Measurements from ENCODE around the gene RHD.
"Not testable (repeated sequence)": the region's sequence is repeated elsewhere in the genome, so short reads cannot be mapped to it uniquely, and the experiment has no call there.

Gene RHD

GRCh38 chr1:25309486-25309885 lies 37.2 kb downstream of the RHD start:
- DNase-seq = not testable (repeated sequence)

DNA sequence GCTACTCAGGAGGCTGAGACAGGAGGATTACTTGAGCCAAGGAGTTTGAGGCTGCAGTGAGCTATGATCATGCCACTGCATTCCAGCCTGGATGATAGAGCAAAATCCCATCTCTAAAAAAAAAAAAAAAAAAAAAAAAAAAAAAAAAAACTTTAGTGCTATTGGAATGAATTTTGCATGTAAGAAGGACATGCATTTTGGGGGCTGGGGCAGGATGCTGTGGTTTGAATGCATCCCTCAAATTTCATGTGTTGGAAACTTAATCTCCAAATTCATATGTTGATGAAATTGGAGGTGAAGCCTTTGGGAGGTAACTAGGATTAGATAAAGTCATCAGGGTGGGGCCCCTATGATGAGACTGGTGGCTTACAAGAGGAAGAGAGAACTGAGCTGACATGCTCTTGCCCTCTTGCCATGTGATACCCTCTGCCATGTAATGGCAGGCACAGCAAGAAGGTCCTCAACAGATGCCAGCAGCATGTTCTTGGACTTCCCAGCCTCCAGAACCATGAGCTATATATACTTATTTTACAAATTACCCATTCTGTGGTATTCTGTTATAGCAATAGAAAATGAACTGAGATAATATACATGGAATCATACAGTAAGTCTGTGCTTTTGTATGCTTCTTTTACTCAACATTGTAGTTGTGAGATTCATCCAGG lies 40.6 kb downstream of the RHD start:
- DNase-seq = not testable (repeated sequence)

DNA sequence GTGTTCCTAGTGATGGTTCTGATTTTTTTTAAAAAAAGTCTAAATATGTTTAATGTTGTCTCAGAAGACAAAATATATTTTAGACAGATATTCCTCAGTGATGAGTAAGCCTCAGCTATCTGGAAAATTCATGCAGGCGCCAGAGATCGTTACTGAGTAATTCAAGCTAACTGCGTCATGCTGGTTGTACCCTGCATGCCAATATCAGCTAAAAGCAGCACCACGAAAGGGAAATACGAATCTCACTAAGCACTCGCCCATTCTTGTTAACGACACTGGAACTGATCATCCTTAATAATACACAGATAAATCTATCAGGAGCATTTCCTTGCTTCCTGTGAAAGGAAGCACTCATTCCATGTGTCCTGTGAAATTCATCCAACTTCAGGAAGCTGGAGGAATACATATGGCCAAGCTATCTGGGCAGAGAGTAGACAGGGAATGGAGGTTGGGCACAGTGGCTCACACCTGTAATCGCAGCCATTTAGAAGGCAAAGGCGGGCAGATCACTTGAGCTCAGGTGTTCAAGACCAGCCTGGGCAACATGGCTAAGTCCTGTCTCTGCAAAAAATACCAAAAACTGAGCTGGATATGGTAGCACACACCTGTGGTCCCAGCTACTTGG lies 48.1 kb downstream of the RHD start:
- not testable (repeated sequence) for DNase-seq

- not testable (repeated sequence) for DNase-seq
Measured at GRCh38 chr1:25322127-25322526, 49.8 kb downstream of the RHD start.

- DNase-seq = not testable (repeated sequence)
Measured at GRCh38 chr1:25324407-25324806, 52.1 kb downstream of the RHD start.

DNA sequence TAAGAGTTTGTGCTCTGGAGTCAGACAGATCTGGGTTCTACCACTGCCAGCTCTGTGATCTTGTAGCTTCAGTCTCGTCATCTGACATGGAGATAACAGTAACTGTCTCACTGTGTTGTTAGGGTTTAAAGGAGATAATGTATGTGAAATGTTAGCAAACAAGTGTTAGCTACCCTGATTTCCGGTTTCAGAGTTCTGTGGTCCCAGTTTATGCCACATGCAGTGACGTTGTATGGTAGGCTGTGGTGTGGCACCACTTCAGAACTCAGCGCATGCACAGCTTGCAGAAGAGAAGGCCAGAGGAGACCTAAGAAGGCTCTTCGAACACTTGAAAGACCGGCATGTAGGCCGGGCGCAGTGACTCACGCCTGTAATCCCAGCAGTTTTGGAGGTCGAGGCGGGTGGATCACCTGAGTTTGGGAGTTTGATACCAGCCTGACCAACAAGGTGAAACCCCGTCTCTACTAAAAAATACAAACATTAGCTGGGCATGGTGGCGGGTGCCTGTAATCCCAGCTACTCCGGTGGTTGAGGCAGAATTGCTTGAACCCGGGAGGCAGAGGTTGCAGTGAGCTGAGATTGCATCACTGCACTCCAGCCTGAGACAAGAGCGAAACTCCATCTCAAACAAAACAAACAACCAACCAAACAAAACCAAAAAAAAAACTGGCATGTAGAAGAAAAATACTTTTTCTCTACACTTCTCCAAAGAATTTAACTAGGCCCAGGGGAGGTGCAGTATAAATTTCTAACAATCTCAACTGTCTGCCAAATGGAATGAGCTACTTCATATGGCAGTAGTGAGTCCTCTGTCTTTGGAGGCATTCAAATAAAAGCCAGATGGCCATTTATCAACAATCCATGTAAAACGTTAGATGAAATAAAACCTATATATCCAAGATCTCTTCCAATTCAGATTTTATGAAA lies 55.8 kb downstream of the RHD start:
- DNase-seq = not testable (repeated sequence)

DNA sequence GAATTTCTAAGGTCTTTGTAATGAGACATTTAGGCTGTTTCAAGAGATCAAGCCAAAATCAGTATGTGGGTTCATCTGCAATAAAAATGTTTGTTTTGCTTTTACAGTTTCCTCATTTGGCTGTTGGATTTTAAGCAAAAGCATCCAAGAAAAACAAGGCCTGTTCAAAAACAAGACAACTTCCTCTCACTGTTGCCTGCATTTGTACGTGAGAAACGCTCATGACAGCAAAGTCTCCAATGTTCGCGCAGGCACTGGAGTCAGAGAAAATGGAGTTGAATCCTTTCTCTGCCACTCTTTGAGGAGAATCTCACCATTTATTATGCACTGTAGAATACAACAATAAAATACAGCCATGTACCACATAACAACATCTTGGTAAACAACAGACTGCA lies 56.5 kb downstream of the RHD start:
- DNase-seq = not testable (repeated sequence)

DNA sequence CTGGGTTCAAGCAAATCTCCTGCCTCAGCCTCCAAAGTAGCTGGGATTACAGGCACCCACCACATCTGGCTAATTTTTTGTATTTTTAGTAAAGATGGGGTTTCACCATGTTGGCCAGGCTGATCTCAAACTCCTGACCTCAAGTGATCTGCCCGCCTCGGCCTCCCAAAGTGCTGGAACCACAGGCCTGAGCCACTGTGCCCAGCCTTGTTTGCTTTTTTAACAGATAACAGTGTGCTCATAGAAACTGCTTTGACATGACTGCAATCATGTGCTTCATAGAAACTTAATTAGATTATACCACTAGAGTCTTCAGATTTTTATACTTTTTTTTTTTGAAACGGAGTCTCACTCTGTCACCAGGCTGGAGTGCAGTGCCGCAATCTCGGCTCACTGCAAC lies 57.0 kb downstream of the RHD start:
- DNase-seq = not testable (repeated sequence)

- DNase-seq = peak in 1 of 6 experiments; percentile 6
Measured at GRCh38 chr1:25329950-25330349, 57.6 kb downstream of the RHD start.

GRCh38 chr1:25336922-25337354 lies 64.6 kb downstream of the RHD start:
- peak in 2 of 6 experiments; percentile 3 to 35 for DNase-seq

- peak in 1 of 6 experiments; percentile 43 for DNase-seq
Measured at GRCh38 chr1:25337483-25338187, 65.3 kb downstream of the RHD start.

- peak; percentile 86 to 93 (median 88) for DNase-seq
Measured at GRCh38 chr1:25338188-25338981, 66.1 kb downstream of the RHD start, which contains the start of gene TMEM50A. Gene TMEM50A, plus strand, starts transcription at chr1:25338334. Its CDS starts 2,153 bp downstream, at chr1:25340487.

DNA sequence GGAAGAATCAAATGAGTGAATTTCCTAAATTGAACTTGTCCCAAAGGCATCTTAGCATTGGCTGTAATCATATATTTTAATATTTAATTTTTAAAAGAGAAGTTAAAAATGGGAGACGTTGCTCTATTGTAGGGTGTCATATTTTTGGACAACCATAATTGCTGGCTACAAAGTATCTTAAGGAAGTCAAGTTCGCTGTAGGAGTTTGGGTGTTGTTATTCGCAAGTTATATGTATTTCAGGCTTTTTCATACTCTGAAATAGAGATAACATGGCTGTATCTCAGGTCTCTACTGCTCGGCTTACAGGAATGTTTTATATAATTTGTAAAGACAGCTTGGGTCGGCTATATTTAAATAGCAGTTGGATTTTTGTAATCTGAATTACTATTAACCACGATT lies 66.7 kb downstream of the RHD start:
- no peak for DNase-seq

DNA sequence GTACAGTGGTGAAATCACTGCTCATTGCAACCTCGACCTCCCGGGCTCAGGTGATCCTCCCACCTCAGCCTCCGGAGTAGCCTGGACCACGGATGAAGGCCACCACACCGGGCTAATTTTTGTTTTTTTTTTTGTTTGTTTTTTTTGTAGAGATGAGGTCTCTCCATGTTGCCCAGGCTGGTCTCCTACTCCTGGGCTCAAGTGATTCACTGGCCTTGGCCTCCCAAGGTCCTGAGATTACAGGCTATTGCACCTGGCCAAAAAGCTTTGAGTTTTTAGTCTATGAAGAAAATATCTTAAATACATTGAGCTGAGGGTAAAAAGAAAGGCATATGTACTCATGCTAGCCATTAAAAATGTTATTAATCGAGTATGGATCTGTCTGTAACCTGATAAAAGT lies 69.4 kb downstream of the RHD start:
- DNase-seq = no peak

- no peak for DNase-seq
Measured at GRCh38 chr1:25342846-25343245, 70.5 kb downstream of the RHD start.

GRCh38 chr1:25343872-25344271 lies 71.6 kb downstream of the RHD start:
- DNase-seq = no peak

GRCh38 chr1:25347556-25347955 lies 75.2 kb downstream of the RHD start:
- DNase-seq = no peak

- no peak for DNase-seq
Measured at GRCh38 chr1:25349606-25350005, 77.3 kb downstream of the RHD start.

GRCh38 chr1:25355841-25356395 lies 83.6 kb downstream of the RHD start:
- DNase-seq = no peak

GRCh38 chr1:25356441-25356840 lies 84.1 kb downstream of the RHD start:
- DNase-seq = no peak

DNA sequence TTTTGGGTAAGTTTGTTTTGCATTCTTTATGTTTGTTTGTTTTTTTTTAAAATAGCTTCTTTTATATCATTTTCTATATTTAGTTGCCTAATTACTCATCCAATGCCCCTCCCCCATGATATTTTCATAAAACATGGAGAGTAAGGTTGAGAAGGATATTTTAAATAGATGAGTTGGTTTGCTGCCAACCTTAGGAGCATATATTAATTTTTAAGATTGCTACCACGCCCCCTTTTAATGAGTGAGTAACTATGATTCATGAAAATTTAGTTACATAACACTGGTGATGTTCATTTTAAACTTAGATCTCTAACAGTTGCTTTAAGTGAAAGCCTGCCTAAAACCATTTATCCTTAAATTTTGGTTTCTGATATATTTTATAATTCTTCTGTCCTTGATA lies 84.5 kb downstream of the RHD start:
- no peak for DNase-seq

Data from stimulated activated naive CD4-positive, alpha-beta T cell (primary cell).